ENCODE measurements around the gene IQCK. TPM values are rescaled to one million over a fixed set of nuclear protein-coding genes. Genes with fewer than 3 reads are reported as not detected.
"Not testable (repeated sequence)": the region's sequence is repeated elsewhere in the genome, so short reads cannot be mapped to it uniquely, and the experiment has no call there.

IQCK gene, protein sequence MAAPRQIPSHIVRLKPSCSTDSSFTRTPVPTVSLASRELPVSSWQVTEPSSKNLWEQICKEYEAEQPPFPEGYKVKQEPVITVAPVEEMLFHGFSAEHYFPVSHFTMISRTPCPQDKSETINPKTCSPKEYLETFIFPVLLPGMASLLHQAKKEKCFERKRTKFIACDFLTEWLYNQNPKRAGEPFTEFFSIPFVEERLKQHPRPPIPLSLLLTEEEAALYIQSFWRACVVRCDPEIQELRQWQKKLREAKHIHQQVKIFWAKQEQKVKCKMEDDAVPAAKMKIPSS
- 1 to 10 TPM; 5.3 to 9.2 (median 7.5) TPM for polyA plus RNA-seq

DNA sequence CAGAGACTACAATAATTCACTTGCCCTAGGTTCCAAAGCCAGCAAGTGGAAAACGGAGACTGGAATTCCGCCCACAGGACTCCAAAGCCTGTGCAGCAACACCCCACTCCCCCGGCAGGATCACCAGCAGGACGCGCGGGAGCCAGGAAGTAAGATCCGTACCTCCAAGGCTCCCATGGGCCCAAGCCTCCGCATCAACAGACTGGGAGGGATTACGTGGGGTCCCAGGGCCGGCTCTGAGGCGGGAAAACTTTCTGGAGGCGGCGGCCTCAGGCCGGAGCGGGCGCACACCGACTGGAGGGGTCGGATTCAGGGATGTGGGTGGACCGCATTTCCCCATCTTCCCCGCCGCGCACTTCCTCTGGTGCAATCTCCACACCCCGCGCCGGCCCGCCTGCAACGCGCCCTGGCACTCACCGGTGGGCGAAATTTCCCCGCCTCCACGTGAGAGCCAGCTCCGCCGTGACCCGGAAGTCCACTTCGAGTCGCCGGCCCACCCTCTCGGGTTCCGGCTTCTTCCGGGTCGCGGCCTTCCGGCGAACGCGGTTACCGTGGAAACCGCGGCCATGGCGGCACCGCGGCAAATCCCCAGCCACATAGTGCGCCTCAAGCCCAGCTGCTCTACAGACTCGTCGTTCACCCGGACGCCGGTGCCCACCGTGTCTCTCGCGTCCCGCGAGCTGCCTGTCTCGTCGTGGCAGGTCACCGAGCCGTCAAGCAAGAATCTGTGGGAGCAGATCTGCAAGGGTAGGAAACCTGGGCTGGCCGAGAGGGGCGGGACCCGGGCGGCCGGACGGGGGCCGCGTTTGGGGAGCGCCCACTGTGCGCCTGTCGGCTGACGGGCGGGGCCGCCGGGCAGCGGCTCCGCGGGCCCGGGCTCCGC lies at the start of gene IQCK, which contains the start of gene KNOP1:
IQCK (plus strand) TSS at position 531 of the 883 bp plus-strand sequence; CDS start at position 567, 36 bp downstream.
KNOP1 (minus strand) TSS at position 487 of the 883 bp plus-strand sequence. CDS start 3,192 bp downstream, outside the sequence.
- no peak within 1 kb of the TSS for H3K27ac ChIP-seq (ENCODE audit: low read depth, low read length)
- WGBS, 3 donors: 0% methylated on average over 85 to 88 of the region's 88 CpGs

DNA sequence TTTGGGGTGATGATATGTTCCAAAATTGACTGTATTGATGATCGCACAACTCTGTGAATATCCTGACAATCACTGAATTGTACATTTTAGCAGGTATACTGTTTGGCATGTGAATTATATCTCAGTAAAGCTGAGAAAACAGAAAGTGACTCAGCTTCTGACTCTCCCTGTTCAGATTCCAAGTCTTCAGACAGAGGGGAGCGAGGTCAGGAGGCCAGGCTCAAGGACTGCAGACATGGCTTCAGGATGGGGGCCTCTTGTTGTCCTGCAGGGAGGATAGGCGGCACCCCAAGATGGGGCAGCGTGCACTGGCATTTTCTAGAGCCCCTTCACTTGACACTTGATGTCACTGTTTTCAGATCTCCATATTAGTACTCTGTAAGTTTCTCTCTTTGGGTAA lies 45.7 kb upstream of the IQCK start:
- 97 to 98% (median 98%) methylated on average over 4 of the region's 4 CpGs for WGBS, 3 donors
- H3K27ac ChIP-seq (ENCODE audit: low read depth, low read length): no peak overlapping the region

DNA sequence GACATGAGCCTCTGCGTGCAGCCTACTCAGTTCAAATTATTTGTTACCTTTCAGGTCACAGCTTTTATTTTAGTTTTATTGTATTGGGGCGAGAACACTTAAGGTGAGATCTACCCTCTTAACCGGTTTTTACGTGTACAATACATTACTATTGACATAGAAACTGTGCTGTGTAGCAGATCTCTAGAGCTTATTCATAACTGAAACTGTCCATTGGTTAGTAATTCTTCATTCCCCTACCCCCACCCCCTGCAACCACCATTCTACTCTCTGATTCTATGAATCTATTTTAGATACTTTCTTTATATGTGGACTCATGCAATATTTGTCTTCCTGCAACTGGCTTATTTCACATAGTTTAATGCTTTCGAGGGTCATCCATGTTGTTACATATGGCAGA lies 43.6 kb upstream of the IQCK start:
- H3K27ac ChIP-seq (ENCODE audit: low read depth, low read length): no peak overlapping the region
- 95 to 97% (median 96%) methylated on average over 5 of the region's 5 CpGs for WGBS, 3 donors

DNA sequence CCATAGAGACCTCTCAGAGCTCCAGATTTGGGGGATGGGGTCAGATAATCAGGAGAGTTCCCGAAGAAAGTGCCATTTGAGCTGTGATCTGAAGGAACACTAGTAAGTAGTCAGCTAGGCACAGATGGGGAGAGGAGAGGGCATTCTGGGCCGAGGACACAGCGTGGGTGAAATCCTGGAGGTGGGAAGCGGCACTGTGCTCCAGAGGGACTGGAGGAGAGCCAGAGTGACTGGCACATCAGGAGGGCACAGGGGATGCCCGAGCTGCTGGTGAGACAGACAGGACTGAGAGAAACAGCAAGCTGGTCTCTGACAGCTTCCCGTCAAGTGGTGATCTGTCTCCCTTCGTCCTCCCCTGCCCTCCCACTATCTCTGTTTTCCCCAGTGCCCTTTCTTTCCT lies 40.7 kb upstream of the IQCK start:
- H3K27ac ChIP-seq (ENCODE audit: low read depth, low read length): no peak overlapping the region
- WGBS, 3 donors: 85 to 90% (median 89%) methylated on average over 6 to 7 of the region's 7 CpGs

DNA sequence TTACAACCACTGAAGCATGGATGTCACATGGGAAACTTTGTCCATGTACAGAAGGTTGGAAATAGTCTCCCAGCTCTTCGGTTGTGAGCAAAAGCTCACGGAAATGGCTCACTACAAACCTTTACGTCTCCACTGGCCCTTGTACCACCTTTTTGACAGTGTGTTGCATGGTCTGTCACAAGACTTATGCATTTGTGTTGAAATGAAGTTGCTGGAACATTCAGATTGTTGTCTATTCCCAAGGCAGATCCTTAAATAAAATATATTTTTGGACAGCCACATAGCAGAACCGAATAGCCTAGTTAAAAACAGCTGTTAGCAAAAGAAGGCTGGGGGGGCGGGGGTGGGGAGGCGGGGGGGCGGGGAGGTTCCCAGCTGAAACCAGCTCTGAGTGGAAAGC lies 39.3 kb upstream of the IQCK start:
- H3K27ac ChIP-seq (ENCODE audit: low read depth, low read length): no peak overlapping the region
- 77 to 92% (median 87%) methylated on average over 7 of the region's 7 CpGs for WGBS, 3 donors

DNA sequence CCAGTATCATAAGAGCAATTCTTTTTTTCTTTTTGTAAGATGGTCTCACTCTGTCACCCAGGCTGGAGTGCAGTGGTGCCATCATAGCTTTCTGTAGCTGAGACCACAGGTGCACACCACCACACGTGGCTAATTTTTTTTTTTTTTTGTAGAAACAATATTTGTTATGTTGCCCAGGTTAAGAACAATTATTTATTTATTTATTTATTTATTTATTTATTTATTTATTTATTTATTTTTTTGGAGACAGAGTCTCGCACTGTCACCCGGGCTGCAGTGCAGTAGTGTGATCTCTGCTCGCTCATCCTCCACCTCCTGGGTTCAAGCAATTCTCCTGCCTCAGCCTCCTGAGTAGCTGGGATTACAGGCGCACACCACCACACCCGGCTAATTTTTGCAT lies 38.8 kb upstream of the IQCK start:
- WGBS, 3 donors: 93 to 94% (median 93%) methylated on average over 6 of the region's 6 CpGs
- H3K27ac ChIP-seq (ENCODE audit: low read depth, low read length): not testable (repeated sequence)

DNA sequence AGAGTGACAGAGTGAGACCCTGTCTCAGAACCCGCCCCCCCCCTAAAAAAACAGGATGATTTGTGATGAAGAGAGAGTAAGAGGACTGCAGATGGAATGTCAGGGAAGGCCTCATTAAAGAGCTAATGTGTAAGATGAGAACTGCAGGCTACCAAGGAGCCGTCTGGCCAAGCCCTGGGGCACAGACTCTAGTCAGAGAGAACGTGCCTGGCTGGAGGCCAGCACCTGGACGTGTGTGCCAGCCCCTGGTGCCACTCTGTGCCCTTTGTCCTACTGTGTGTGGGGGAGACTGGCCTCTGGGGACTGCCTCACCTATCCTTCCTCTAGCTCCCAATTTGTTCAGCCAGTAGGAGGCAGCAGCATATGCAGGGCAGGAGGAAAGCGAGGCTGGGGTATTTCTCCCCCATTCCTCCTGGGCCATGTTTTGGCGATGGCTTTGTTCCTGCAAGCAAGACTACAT lies 37.2 kb upstream of the IQCK start:
- H3K27ac ChIP-seq (ENCODE audit: low read depth, low read length): no peak overlapping the region
- 70 to 82% (median 78%) methylated on average over 6 of the region's 6 CpGs for WGBS, 3 donors

DNA sequence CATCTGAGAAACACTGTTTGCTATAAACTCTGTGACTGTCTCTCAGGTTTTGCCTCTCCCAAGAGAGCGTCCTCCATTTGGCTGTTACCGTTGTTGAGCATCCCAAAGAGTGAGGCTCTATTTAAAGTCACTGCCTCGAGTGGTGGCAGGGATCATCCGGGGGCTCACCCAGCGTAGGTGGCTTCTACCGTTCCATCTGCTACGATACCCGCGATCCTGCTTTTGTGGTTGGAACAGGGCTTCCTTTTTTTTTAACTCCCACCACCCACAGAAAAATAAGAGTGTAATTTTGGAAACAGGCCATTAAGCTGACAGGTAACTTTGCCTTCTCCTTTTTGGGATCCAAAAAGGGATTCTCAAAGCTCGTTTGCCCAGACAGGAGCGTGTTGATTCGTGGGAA lies 36.4 kb upstream of the IQCK start:
- 82 to 90% (median 85%) methylated on average over 12 of the region's 12 CpGs for WGBS, 3 donors

DNA sequence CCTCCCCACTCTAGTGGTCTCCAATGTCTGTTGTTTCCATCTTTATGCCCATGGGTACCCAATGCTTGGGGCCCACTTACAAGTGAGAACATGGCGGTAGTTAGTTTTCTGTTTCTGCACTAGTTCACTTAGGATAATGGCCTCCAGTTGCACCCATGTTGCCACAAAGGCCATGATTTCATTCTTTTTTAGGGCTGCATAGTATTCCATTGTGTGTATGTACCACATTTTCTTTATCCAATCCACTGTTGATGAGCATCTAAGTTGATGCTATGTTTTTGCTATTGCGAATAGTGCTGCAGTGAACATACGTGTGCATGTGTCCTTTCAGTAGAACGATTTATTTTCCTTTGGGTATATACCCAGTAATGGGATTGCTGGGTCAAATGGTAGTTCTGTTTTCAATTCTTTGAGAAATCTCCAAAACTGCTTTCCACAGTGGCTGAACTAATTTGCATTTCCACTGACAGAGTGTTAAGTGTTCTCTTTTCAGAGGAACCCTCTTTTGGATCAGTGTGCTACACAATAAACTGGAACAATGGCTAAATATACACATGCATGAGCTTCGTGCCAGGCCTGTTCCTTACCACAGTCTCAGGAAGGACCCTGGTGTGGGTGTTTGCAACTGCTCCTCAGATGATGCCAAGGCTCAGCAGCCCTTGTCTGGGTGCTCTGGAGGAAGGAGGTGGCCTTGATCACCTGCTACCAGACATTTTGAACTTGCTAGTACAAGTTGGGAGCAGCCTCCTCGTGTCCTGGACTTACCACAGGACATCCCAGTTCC lies 34.4 kb upstream of the IQCK start:
- WGBS, 3 donors: 94 to 96% (median 95%) methylated on average over 6 of the region's 6 CpGs
- H3K27ac ChIP-seq (ENCODE audit: low read depth, low read length): no peak overlapping the region

More for the DNA sequence above, 36.4 kb upstream of the IQCK start:
- H3K27ac ChIP-seq (ENCODE audit: low read depth, low read length): no peak overlapping the region

DNA sequence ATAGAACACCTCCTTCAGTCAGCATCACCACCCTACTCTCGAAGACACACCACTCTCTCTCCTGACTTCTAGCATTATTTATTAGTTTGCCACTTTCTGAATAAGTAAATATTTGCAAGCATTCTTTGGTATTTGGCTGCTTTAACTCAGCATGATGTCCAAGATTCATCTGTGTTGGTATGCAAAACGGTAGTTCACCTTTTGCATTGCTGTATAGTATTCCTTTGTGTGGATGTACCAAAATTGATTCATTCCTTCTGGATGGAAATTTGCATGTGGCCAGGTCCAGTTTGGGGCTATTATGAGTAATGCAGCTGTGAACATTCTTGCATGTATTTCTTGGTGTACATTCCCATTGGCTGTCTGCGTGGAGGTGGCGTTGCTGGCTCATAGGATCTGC lies 32.9 kb upstream of the IQCK start:
- 98 to 99% (median 98%) methylated on average over 4 of the region's 4 CpGs for WGBS, 3 donors

DNA sequence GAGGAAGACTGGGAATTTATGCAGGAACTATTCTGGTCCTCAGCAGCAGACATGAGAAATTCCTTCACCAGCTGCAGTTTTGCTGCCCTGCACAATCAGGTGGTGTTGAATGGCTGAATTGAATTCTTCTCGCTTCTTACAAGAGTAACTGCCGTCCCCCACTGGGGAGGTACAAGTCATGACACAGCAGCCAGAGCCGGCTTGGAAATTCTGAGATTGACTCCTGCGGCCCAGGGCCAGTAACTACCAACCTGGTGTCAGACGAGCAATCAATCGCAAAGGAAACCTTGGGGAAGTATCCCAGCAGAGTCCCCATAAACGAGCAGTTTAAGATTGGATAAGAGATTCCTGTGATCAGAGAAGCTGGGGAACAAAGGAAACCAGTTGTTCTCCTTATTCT lies 30.8 kb upstream of the IQCK start:
- WGBS, 3 donors: 86 to 90% (median 88%) methylated on average over 7 of the region's 7 CpGs

More for the DNA sequence above, 32.9 kb upstream of the IQCK start:
- no peak overlapping the region for H3K27ac ChIP-seq (ENCODE audit: low read depth, low read length)

DNA sequence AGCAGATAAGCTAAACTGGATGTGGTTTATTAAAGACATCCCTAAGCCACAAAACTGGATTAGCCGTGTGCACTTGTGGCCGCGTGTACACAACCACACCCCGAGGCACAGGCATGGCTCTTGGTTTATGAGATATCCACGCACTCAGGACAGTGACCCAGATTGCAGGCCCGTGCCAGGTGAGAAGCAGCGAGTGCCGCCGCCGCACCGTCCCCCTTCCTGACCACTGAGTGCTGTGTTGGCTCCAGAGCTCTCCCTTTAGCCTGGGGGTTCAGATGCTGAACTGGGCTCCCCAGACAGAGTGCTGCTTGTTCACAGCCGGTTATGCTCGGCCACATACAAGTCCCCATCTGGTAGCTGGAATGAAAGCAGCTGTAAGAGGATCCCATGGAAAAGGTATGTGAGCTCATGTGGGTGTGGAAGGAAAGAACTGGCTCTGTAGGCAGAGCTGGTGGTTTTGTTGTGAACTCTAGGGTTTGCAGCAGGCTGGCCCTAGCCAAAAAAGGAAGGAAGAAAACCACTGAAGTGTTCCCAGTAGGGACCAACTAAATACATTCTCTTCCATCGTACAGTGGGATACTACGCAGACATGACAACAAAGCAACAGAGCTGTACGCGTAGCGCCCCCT lies 29.6 kb upstream of the IQCK start:
- no peak overlapping the region for H3K27ac ChIP-seq (ENCODE audit: low read depth, low read length)
- 91 to 94% (median 92%) methylated on average over 18 of the region's 18 CpGs for WGBS, 3 donors

More for the DNA sequence above, 30.8 kb upstream of the IQCK start:
- no peak overlapping the region for H3K27ac ChIP-seq (ENCODE audit: low read depth, low read length)

DNA sequence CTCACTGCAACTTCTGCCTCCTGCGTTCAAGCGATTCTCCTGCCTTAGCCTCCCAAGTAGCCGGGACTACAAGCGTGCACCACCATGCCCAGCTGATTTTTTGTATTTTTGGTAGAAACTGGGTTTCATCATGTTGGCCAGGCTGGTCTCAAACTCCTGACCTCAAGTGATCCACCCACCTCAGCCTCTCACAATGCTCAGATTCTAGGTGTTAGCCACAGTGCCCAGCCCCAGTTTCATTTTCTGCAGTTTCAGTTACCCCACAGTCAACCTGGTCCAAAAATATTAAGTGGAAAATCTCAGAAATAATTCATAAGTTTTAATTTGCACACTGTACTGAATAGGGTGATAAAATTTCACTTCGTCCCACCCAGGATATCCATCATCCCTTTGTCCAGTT lies 28.7 kb upstream of the IQCK start:
- no peak overlapping the region for H3K27ac ChIP-seq (ENCODE audit: low read depth, low read length)
- WGBS, 3 donors: 95 to 97% (median 96%) methylated on average over 5 of the region's 5 CpGs

DNA sequence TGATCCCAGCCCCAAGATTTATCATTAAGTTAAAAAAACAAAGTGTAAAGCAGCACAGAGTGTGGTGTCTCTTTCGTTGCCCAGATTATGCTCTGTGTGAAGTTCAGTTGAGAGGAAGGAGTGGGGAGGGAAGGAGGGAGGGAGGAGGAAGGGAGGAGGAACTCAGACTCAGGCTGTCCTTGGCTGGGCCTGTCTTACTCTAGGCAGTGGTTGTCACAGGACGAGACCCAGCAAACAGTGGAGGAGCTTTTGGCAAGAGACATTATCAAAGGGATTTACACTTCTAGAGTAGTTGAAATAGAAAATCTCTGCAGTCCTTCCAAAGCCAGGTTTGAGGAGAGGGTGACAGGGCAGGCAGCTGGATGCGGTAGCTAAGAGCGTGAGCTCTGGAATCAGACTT lies 27.9 kb upstream of the IQCK start:
- 54 to 65% (median 60%) methylated on average over 4 of the region's 4 CpGs for WGBS, 3 donors
- H3K27ac ChIP-seq (ENCODE audit: low read depth, low read length): no peak overlapping the region

DNA sequence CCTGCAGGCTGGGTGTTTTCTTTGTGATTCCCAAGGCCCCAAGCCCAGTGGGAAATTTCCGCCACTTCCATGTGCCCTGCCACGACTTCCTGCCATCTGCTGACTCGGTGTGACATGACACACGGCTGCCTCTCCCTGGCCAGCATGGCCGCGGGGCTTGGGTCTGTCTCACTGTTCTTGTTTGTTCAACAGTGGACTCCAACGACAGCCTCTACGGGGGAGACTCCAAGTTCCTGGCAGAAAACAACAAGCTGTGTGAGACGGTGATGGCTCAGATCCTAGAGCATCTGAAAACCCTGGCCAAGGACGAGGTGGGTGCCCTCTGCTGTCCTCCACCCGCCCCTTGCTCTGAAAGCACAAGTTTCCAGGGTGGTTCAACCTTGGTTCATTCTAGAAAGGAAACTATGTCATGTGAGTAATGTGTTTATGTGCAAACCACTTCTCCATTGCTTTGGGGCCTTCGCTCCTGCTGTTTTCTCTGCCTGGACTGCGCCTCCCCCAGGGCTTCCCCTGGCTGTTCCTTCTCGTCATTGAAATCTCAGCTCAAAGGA lies 26.8 kb upstream of the IQCK start:
- WGBS, 3 donors: 53 to 75% (median 62%) methylated on average over 14 of the region's 14 CpGs
- H3K27ac ChIP-seq (ENCODE audit: low read depth, low read length): no peak overlapping the region

DNA sequence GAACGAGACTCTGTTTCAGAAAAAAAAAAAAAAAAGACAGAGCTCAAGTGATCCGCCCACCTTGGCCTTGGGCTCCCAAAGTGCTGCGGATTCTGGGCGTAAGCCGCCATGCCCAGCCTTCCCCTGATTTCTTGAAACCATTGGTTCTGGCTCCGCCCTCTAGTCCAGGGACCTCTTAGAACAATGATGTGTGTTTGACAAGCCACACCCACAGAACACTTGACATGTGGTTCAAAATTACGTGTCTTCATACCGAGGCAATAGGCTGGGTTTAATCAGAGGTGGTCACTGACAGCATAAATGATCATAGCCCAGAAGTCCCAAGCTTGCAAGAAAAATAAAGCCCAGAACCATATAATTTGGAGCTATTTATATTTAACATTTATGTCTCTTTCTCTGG lies 23.1 kb upstream of the IQCK start:
- H3K27ac ChIP-seq (ENCODE audit: low read depth, low read length): no peak overlapping the region
- WGBS, 3 donors: 93 to 96% (median 94%) methylated on average over 8 of the region's 8 CpGs

DNA sequence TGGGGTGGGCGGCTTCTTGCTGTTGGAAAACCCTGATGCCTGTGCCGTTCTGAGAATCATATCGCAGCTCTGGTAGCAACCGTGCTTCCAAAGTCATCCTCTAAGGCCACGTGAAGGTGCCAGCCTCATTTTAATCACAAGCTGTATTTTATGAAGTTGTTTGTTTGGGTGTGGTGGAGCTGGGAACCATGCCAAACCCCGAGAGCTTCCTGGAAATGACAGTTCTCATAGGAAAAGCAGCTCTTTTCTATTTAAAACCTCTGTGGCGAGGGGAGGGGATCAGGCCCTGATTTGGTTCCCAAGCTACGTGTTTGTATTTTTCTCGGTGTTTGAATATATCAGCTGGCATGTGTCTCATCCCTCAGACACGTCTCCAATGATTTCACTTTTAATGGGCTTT lies 21.7 kb upstream of the IQCK start:
- WGBS, 3 donors: 7 to 41% (median 9%) methylated on average over 10 of the region's 10 CpGs

DNA sequence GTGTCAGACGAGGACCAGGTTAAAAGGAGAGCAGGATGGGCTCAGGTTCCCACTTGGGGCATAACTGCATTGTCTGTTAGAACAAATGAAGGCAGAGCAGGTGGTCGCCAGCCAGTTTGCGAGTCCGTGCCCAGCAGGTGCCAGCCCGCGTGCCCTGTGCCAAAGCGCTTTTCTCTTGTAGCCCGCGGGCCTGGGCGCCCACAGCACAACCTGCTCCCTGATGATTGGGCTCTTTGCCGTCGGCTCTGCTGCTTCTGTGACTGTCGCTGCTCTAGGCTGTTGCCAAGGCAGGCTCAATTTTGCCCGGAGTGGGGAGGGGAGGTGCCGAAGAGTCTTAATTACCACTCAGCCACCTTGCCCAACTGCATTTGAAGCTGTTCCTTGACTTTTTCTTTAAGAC lies 21.1 kb upstream of the IQCK start:
- no peak overlapping the region for H3K27ac ChIP-seq (ENCODE audit: low read depth, low read length)
- 84 to 92% (median 88%) methylated on average over 15 of the region's 15 CpGs for WGBS, 3 donors

More for the DNA sequence above, 21.7 kb upstream of the IQCK start:
- no peak overlapping the region for H3K27ac ChIP-seq (ENCODE audit: low read depth, low read length)
